C4-2B (cell line): Measurements from ENCODE around the gene MICAL2.

ENCODE experiments used
- CTCF ChIP-seq: fragments of 450-650 bp; conservative IDR thresholded peaks from 2 replicates; pipeline ENCODE4 v1.5.1; 2017; ENCODE audit warnings: mild to moderate bottlenecking
- ZFX ChIP-seq: fragments of 450-650 bp; IDR thresholded peaks from 2 replicates; pipeline ENCODE4 v1.6.1; 2017

GRCh38 chr11:12249590-12250260 is 139.3 kb downstream of the MICAL2 start:
- TF ChIP-seq CTCF (no peak), ZFX (peak; percentile 72; the same call in 1 of the 2 replicates)
